NB4 (cell line): ENCODE measurements around the gene CLEC3A.

Source experiments
- POLR2A ChIP-seq: IDR thresholded peaks from 2 replicates; pipeline ENCODE4 v1.6.1; 2011; ENCODE audit warnings: mild to moderate bottlenecking; ENCODE audit not compliant: insufficient read length; ENCODE audit errors: extremely low read depth
- TF ChIP-seq, protein P1 (sequence below): IDR thresholded peaks from one replicate; pipeline ENCODE4 v1.5.1; 2012; ENCODE audit warnings: low read depth, low read length

DNA sequence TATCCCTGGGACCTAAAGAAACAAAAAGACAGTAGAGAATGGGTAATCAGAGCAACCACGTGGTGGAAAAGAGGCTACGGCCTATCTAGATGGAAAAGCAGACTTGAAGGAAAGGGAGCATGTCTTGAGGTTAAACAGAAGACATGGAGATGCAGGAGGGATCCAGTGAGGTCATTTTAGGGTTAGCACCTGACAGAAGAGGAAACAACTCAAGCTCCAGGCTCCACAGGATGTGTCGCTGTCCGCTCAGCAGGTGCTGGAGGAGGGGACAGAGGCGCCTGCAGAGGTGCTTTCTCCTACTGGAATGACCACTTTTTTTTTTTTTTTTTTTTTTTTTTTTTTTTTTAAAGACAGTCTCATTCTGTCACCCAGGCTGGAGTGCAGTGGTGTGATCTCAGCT, 47.5 kb upstream of the CLEC3A start:
- TF ChIP-seq, protein P1, sequence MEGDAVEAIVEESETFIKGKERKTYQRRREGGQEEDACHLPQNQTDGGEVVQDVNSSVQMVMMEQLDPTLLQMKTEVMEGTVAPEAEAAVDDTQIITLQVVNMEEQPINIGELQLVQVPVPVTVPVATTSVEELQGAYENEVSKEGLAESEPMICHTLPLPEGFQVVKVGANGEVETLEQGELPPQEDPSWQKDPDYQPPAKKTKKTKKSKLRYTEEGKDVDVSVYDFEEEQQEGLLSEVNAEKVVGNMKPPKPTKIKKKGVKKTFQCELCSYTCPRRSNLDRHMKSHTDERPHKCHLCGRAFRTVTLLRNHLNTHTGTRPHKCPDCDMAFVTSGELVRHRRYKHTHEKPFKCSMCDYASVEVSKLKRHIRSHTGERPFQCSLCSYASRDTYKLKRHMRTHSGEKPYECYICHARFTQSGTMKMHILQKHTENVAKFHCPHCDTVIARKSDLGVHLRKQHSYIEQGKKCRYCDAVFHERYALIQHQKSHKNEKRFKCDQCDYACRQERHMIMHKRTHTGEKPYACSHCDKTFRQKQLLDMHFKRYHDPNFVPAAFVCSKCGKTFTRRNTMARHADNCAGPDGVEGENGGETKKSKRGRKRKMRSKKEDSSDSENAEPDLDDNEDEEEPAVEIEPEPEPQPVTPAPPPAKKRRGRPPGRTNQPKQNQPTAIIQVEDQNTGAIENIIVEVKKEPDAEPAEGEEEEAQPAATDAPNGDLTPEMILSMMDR: no peak
- TF ChIP-seq POLR2A: no peak
